Prostate gland (tissue), 2 donors: ENCODE measurements around the gene GLTP.

Experiments used
- POLR2A ChIP-seq: fragments of 450-650 bp; IDR thresholded peaks from one replicate; pipeline ENCODE4 v1.6.1; 2016; ENCODE audit warnings: antibody characterized with exemption, mild to moderate bottlenecking
- TF ChIP-seq, protein P1 (sequence below), 4 experiments: fragments of 200-600 bp in 2 of 4; fragments of 450-650 bp in 2 of 4; sonication (generic) in 2 of 4; IDR thresholded peaks; 1 replicate in 3 of 4; 2 replicates in 1 of 4; pipeline ENCODE4 v1.5.1; 2016 to 2019; ENCODE audit warnings: antibody characterized with exemption in 4 of 4, mild to moderate bottlenecking in 2 of 4, moderate library complexity in 2 of 4

DNA sequence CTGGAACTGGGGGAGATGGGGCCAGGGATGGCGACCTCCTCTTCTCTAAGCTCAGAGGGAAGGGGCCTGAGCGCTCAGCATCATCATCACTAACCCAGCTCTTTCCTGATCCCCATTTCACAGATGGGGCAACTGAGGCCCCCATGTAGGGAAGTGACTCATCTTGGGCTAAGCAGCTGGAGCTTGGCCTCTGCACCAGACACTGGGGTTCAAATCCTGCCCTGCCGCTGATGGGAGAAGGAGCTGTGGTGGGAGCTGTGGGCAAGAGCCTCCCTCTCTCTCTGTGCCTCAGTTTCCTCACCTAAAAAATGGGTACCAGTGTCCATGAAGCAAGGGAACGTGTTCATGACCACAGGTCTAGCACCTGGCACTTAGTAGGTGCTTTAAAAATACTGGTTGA, 44.5 kb downstream of the GLTP start:
- TF ChIP-seq, protein P1, sequence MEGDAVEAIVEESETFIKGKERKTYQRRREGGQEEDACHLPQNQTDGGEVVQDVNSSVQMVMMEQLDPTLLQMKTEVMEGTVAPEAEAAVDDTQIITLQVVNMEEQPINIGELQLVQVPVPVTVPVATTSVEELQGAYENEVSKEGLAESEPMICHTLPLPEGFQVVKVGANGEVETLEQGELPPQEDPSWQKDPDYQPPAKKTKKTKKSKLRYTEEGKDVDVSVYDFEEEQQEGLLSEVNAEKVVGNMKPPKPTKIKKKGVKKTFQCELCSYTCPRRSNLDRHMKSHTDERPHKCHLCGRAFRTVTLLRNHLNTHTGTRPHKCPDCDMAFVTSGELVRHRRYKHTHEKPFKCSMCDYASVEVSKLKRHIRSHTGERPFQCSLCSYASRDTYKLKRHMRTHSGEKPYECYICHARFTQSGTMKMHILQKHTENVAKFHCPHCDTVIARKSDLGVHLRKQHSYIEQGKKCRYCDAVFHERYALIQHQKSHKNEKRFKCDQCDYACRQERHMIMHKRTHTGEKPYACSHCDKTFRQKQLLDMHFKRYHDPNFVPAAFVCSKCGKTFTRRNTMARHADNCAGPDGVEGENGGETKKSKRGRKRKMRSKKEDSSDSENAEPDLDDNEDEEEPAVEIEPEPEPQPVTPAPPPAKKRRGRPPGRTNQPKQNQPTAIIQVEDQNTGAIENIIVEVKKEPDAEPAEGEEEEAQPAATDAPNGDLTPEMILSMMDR (IDR thresholded peaks at IDR 0.05), result no peak
- TF ChIP-seq POLR2A, result no peak
